Fibroblast of the aortic adventitia (primary cell): ENCODE results near the gene B4GAT1. TPM values are rescaled to one million over a fixed set of nuclear protein-coding genes. Genes with fewer than 3 reads are reported as not detected.

ENCODE experiments used
- DNase-seq: peaks from one replicate; pipeline ENCODE4 v3.0.0-alpha.2; 2010; ENCODE audit warnings: low read depth
- H3K4me3 ChIP-seq: 2 replicates; pipeline ENCODE4 v1.5.1; 2011; ENCODE audit warnings: low read depth, mild to moderate bottlenecking, control low read depth, low read length, moderate library complexity
- CTCF ChIP-seq: IDR thresholded peaks from 2 replicates; pipeline ENCODE4 v1.5.1; 2011; ENCODE audit warnings: mild to moderate bottlenecking, low read length, control low read depth, inconsistent platforms; ENCODE audit not compliant: insufficient read depth
- total RNA-seq: library from RNA; depleted of rRNA; stranded (reverse); fragments of >200 nt; gene quantifications from 2 replicates; pipeline ENCODE4 v1.2.3, GENCODE V29; 2012; ENCODE audit warnings: low replicate concordance

The B4GAT1 gene
- total RNA-seq, 1 donor, result 21.5 TPM

GRCh38 chr11:66328302-66329144, 18.9 kb downstream of the B4GAT1 start:
- no peak overlapping the region for H3K4me3 ChIP-seq
- TF ChIP-seq CTCF, result peak; percentile 94

GRCh38 chr11:66328031-66328301, 19.5 kb downstream of the B4GAT1 start:
- no peak for TF ChIP-seq CTCF
- no peak for DNase-seq
- H3K4me3 ChIP-seq, result no peak overlapping the region

More at GRCh38 chr11:66328302-66329144, 18.9 kb downstream of the B4GAT1 start:
- DNase-seq, result peak; percentile 77

GRCh38 chr11:66327171-66328030, 20.0 kb downstream of the B4GAT1 start:
- peak; percentile 16 for TF ChIP-seq CTCF
- no peak overlapping the region for H3K4me3 ChIP-seq
- DNase-seq, result peak; percentile 59

- no peak overlapping the region for H3K4me3 ChIP-seq
Measured at GRCh38 chr11:66326261-66327111, 20.9 kb downstream of the B4GAT1 start.

GRCh38 chr11:66325263-66325671, 22.2 kb downstream of the B4GAT1 start:
- TF ChIP-seq CTCF, result no peak
- no peak overlapping the region for H3K4me3 ChIP-seq
- no peak for DNase-seq

More at GRCh38 chr11:66326261-66327111, 20.9 kb downstream of the B4GAT1 start:
- DNase-seq, result peak; percentile 61
- no peak for TF ChIP-seq CTCF

GRCh38 chr11:66324664-66325063, 22.8 kb downstream of the B4GAT1 start:
- peak; percentile 58 for DNase-seq
- H3K4me3 ChIP-seq, result no peak overlapping the region
- no peak for TF ChIP-seq CTCF
